NCI-H2107 (cell line): Measurements from ENCODE around the gene TNFRSF17.
A peak's percentile ranks its signal among the peaks of the same experiment; 100 is the strongest.

Experiments
- DNase-seq: peaks from one replicate; lab custom pipeline; 2025; lab: John Stamatoyannopoulos, UW

Gene TNFRSF17

GRCh38 chr16:12002447-12003006 lies 37.5 kb downstream of the TNFRSF17 start:
- DNase-seq = peak; percentile 73

- no peak for DNase-seq
Observed at GRCh38 chr16:12006637-12007036, 41.6 kb downstream of the TNFRSF17 start.

- DNase-seq = no peak
Observed at GRCh38 chr16:12009462-12009861, 44.5 kb downstream of the TNFRSF17 start.

- no peak for DNase-seq
Observed at GRCh38 chr16:12009922-12010321, 44.9 kb downstream of the TNFRSF17 start.

GRCh38 chr16:12010388-12011251 lies 45.6 kb downstream of the TNFRSF17 start:
- DNase-seq = no peak

GRCh38 chr16:12011565-12011964 lies 46.6 kb downstream of the TNFRSF17 start:
- DNase-seq = no peak

GRCh38 chr16:12016291-12016947 lies 51.4 kb downstream of the TNFRSF17 start:
- no peak for DNase-seq

GRCh38 chr16:12017558-12017957 lies 52.5 kb downstream of the TNFRSF17 start:
- no peak for DNase-seq
